H9 (cell line): ENCODE data around the gene FYN. TPM values are rescaled to one million over a fixed set of nuclear protein-coding genes. Genes with fewer than 3 reads are reported as not detected.

ENCODE experiments used
- DNase-seq: peaks from one replicate; pipeline ENCODE4 v3.0.0-alpha.2; 2017
- H2AFZ ChIP-seq: one replicate; pipeline ENCODE4 v1.6.1; 2013; ENCODE audit warnings: mild to moderate bottlenecking, low read length, control low read depth, moderate library complexity
- H2AK5ac ChIP-seq: 2 replicates; pipeline ENCODE4 v1.6.1; 2013; ENCODE audit warnings: low read length, control low read depth, mixed read lengths; ENCODE audit not compliant: insufficient read length
- H2BK120ac ChIP-seq: one replicate; pipeline ENCODE4 v1.6.1; 2013; ENCODE audit warnings: low read depth, mild to moderate bottlenecking, low read length, control low read depth, inconsistent platforms; ENCODE audit not compliant: poor library complexity, severe bottlenecking
- H2BK12ac ChIP-seq: 2 replicates; pipeline ENCODE4 v1.6.1; 2013; ENCODE audit warnings: low read length, control low read depth, mixed read lengths, low read depth; ENCODE audit not compliant: insufficient read length
- H2BK15ac ChIP-seq: 2 replicates; pipeline ENCODE4 v1.6.1; 2013; ENCODE audit warnings: low read depth, low read length, control low read depth
- H2BK20ac ChIP-seq: one replicate; pipeline ENCODE4 v1.6.1; 2013; ENCODE audit warnings: low read depth, mild to moderate bottlenecking, low read length, control low read depth, inconsistent platforms; ENCODE audit not compliant: poor library complexity, severe bottlenecking
- H2BK5ac ChIP-seq: 2 replicates; pipeline ENCODE4 v1.6.1; 2013; ENCODE audit warnings: low read length, control low read depth, mixed read lengths; ENCODE audit not compliant: insufficient read length
- H3K14ac ChIP-seq: 2 replicates; pipeline ENCODE4 v1.6.1; 2013; ENCODE audit warnings: low read length, control low read depth; ENCODE audit not compliant: insufficient read depth
- H3K18ac ChIP-seq: 2 replicates; pipeline ENCODE4 v1.6.1; 2013; ENCODE audit warnings: low read depth, mild to moderate bottlenecking, mixed read lengths, low read length, control low read depth; ENCODE audit not compliant: insufficient read length
- H3K23ac ChIP-seq: 2 replicates; pipeline ENCODE4 v1.6.1; 2013; ENCODE audit warnings: low read length, control low read depth, mixed read lengths, low read depth; ENCODE audit not compliant: insufficient read length
- H3K23me2 ChIP-seq: 2 replicates; pipeline ENCODE4 v1.6.1; 2013; ENCODE audit warnings: low read depth, mild to moderate bottlenecking, mixed read lengths, low read length, control low read depth; ENCODE audit not compliant: insufficient read length, poor library complexity, severe bottlenecking
- H3K27ac ChIP-seq: 2 replicates; pipeline ENCODE4 v1.5.1; 2013; ENCODE audit warnings: low read length, control low read depth, mixed read lengths, low read depth; ENCODE audit not compliant: insufficient read length
- H3K27me3 ChIP-seq: 2 replicates; pipeline ENCODE4 v1.6.1; 2013; ENCODE audit warnings: low read length, control low read depth, inconsistent platforms; ENCODE audit not compliant: insufficient read depth
- H3K4ac ChIP-seq: 2 replicates; pipeline ENCODE4 v1.6.1; 2013; ENCODE audit warnings: low read depth, mild to moderate bottlenecking, control low read depth, inconsistent platforms, low read length, moderate library complexity
- H3K4me1 ChIP-seq: 2 replicates; pipeline ENCODE4 v1.6.1; 2013; ENCODE audit warnings: low read length, control low read depth, inconsistent platforms; ENCODE audit not compliant: insufficient read depth
- H3K4me2 ChIP-seq: 2 replicates; pipeline ENCODE4 v1.6.1; 2013; ENCODE audit warnings: low read length, control low read depth, mixed read lengths; ENCODE audit not compliant: insufficient read length, insufficient read depth
- H3K56ac ChIP-seq: 2 replicates; pipeline ENCODE4 v1.6.1; 2013; ENCODE audit warnings: low read depth, mild to moderate bottlenecking, mixed read lengths, low read length, control low read depth; ENCODE audit not compliant: insufficient read length
- H3K79me1 ChIP-seq: 2 replicates; pipeline ENCODE4 v1.6.1; 2013; ENCODE audit warnings: low read depth, mild to moderate bottlenecking, moderate library complexity, low read length, control low read depth, inconsistent platforms; ENCODE audit not compliant: insufficient read depth, poor library complexity, severe bottlenecking
- H3K79me2 ChIP-seq: 2 replicates; pipeline ENCODE4 v1.6.1; 2013; ENCODE audit warnings: low read length, control low read depth, inconsistent platforms; ENCODE audit not compliant: insufficient read depth
- H3K9ac ChIP-seq: 2 replicates; pipeline ENCODE4 v1.6.1; 2013; ENCODE audit warnings: low read length, control low read depth, mixed read lengths; ENCODE audit not compliant: insufficient read length; ENCODE audit errors: extremely low read depth
- H3K9me3 ChIP-seq: one replicate; pipeline ENCODE4 v1.6.1; 2013; ENCODE audit warnings: low read depth, low read length, inconsistent platforms; ENCODE audit not compliant: control insufficient read depth
- H3T11ph ChIP-seq: one replicate; pipeline ENCODE4 v1.6.1; 2013; ENCODE audit warnings: mild to moderate bottlenecking, low read length, control low read depth, inconsistent platforms
- H4K20me1 ChIP-seq: one replicate; pipeline ENCODE4 v1.6.1; 2013; ENCODE audit not compliant: control insufficient read depth, insufficient read length, insufficient read depth
- H4K5ac ChIP-seq: 2 replicates; pipeline ENCODE4 v1.6.1; 2013; ENCODE audit warnings: low read depth, mild to moderate bottlenecking, mixed read lengths, low read length, control low read depth; ENCODE audit not compliant: insufficient read length
- H4K8ac ChIP-seq: replicated peaks from 2 replicates; pipeline ENCODE4 v1.6.1; 2013; ENCODE audit warnings: low read length, control low read depth, mixed read lengths, low read depth; ENCODE audit not compliant: insufficient read length
- H4K91ac ChIP-seq: 2 replicates; pipeline ENCODE4 v1.6.1; 2013; ENCODE audit warnings: low read depth, mild to moderate bottlenecking, moderate library complexity, mixed read lengths, low read length, control low read depth; ENCODE audit not compliant: insufficient read length
- H3K27ac Mint-ChIP-seq, 3 experiments: 2 replicates in 2 of 3; 3 replicates in 1 of 3; pipeline ENCODE4 v1.8.0; 2020 to 2021; ENCODE audit warnings: mixed read lengths in 3 of 3, mild to moderate bottlenecking in 1 of 3, moderate library complexity in 1 of 3
- H3K27me3 Mint-ChIP-seq: 2 replicates; pipeline ENCODE4 v1.8.0; 2021; ENCODE audit warnings: low read depth, mild to moderate bottlenecking, moderate library complexity, mixed read lengths
- H3K36me3 Mint-ChIP-seq, 3 experiments: 2 replicates in 2 of 3; 3 replicates in 1 of 3; pipeline ENCODE4 v1.8.0; 2020 to 2021; ENCODE audit warnings: low read depth in 3 of 3, mixed read lengths in 3 of 3; ENCODE audit not compliant: insufficient read depth in 1 of 3
- H3K4me1 Mint-ChIP-seq, 2 experiments: 2 replicates each; pipeline ENCODE4 v1.8.0; 2020; ENCODE audit warnings: mixed read lengths in 2 of 2
- H3K4me3 Mint-ChIP-seq, 2 experiments: 2 replicates in 1 of 2; 3 replicates in 1 of 2; pipeline ENCODE4 v1.8.0; 2020 to 2021; ENCODE audit warnings: mild to moderate bottlenecking in 2 of 2, mixed read lengths in 2 of 2, moderate library complexity in 1 of 2
- H3K9me3 Mint-ChIP-seq, 2 experiments: 2 replicates in 1 of 2; 3 replicates in 1 of 2; pipeline ENCODE4 v1.8.0; 2020; ENCODE audit warnings: mild to moderate bottlenecking in 2 of 2, mixed read lengths in 2 of 2, moderate library complexity in 1 of 2
- CTCF ChIP-seq: fragments of 200-600 bp; sonication (generic); conservative IDR thresholded peaks from 3 replicates; pipeline ENCODE4 v1.8.0; 2021; ENCODE audit warnings: antibody characterized with exemption, mild to moderate bottlenecking
- WGBS: extraction: QIAGEN DNeasy Blood & Tissue Kit; methylation state at CpG from one replicate; pipeline ENCODE4 v1.1.7; 2013; ENCODE audit warnings: missing lambda C conversion rate, low lambda C conversion rate, mixed read lengths; ENCODE audit not compliant: insufficient read length; ENCODE audit errors: extremely low coverage; 5-methylcytosine and 5-hydroxymethylcytosine counted together
- total RNA-seq: library from RNA; stranded (reverse); gene quantifications from 2 replicates; pipeline ENCODE4 v1.2.1, GENCODE V29; 2021

The FYN gene
- total RNA-seq, 1 experiment from 2014 or later = 64.8 TPM

- Histone ChIP-seq H3K9me3 (no peaks in the 10 kb centered on the region), H3K4ac (no peak overlapping the region), H3K27ac (no peak overlapping the region), H3K79me1 (no peaks in the 10 kb centered on the region), H3K23ac (no peak overlapping the region), H2BK15ac (no peak overlapping the region), H2BK12ac (no peak overlapping the region), H3K56ac (no peak overlapping the region), H4K91ac (no peak overlapping the region), H2AFZ (no peak overlapping the region), H4K5ac (no peak overlapping the region), H3K79me2 (peaks cover 2% of the 10 kb centered on the region; the same call in 1 of the 2 replicates), H4K20me1 (no peaks in the 10 kb centered on the region), H2AK5ac (no peak overlapping the region), H3K14ac (no peak overlapping the region; the same call in 1 of the 2 replicates), H3K4me1 (0 out of 2 replicates have a peak, but pooled peaks cover 3% of the 10 kb centered on the region), H4K8ac (no peak overlapping the region), H2BK120ac (no peak overlapping the region), H2BK5ac (no peak overlapping the region), H3K23me2 (no peaks in the 10 kb centered on the region), H3K9ac (no peak overlapping the region), H3K4me2 (no peak overlapping the region), H3K27me3 (no peaks in the 10 kb centered on the region), H3K18ac (no peak overlapping the region), H3T11ph (no peak overlapping the region), H2BK20ac (no peak overlapping the region)
- H3K9me3 Mint-ChIP-seq = no peaks in the 10 kb centered on the region
- no peaks in the 10 kb centered on the region for H3K27me3 Mint-ChIP-seq
- WGBS = no CpG with 5 or more reads among the region's 2 CpGs
- no peak for DNase-seq
- TF ChIP-seq CTCF = no peak
- no peak overlapping the region for H3K4me3 Mint-ChIP-seq
- H3K36me3 Mint-ChIP-seq = peaks cover 13 to 50% (median 39%) of the 10 kb centered on the region in 3 experiments; a peak in 6 of 7 replicates
- peaks cover 9 to 16% of the 10 kb centered on the region in 2 experiments for H3K4me1 Mint-ChIP-seq
- H3K27ac Mint-ChIP-seq = no peak overlapping the region
Observed at GRCh38 chr6:111689946-111690345, 183.3 kb downstream of the FYN start.
